Stimulated activated CD4-positive, alpha-beta T cell treated with anti-CD3 and anti-CD28 coated beads, Interleukin-4, amount 100 ng/mL, for 1 hour (primary cell): ENCODE data around the gene GAMT.

Experiments
- DNase-seq: peaks from one replicate; pipeline ENCODE4 v3.0.0-alpha.2; 2020

Gene GAMT

DNA sequence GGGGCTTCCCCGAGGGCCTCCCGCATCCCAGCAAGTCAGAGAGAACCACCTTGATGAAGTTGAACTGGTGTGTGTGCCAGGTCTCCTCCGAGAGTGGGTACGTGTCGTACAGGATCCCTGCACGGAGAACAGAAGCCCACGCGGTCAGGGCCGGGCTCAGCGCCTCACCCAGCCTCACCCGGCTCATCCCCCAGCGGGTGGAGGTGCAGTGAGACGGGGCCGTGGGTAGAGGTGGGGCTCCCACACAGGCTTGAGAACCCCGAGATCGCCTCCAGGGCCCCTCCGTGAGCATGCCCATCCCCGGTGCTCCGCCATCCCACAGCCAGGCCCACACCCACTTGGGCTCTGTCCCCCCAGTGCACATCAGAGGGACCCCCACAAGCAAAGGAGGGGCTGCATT lies 2.3 kb downstream of the GAMT start:
- no peak for DNase-seq

DNA sequence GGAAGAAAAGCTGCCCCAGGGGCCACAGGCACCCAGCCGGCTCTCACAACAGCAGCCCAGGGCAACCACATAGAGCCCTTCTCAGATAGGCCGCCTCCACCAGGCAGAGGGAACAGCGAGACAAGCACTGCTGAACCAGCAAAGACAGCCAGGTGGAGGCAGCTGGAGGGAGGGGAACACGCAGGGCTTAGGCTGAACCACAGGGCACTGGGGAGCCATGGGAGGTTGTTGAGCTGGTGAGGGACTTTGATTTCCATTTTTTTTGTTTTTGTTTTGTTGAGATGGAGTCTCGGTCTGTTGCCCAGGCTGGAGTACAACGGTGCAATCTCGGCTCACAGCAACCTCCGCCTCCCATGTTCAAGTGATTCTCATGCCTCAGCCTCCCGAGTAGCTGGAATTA lies 3.5 kb downstream of the GAMT start:
- no peak for DNase-seq

GRCh38 chr19:1396768-1397679 lies 4.3 kb downstream of the GAMT start:
- no peak for DNase-seq

DNA sequence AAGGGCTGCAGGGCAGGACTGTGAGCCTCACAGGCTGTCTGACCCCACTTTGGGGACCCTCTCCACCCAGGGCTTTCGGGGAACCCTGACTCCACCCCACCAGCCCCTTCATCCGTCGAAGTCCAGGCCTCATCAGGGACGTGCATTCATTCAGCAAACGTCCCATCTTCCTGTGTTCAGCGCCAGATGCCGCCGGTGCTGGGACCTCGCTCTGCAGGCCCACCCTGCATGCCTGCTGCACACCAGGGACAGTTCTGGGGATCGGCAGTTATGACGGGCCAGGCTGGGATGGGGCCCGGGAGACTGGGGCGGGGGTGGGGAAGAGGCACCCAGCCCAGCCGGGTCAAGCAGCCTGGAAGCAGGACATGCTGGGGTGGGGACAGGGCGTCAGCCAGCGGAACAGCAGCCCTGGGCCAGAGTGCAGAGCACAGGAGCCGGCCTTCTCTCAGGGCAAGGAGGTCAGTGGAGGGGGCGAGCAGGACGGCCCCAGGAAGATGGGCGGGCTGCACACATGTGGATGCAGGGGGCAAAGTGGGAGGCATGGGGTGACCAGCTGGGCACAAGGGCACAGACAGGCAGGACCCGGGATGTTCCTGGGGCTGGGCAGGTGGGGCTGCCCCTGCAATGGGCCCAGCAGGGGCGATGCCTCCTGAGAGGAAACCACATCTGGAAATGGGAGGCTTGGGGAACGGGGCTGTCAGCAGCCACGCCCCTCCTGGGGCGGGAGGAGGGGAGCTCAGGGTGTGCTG lies 5.1 kb downstream of the GAMT start:
- no peak for DNase-seq

GRCh38 chr19:1395194-1396018 lies 5.9 kb downstream of the GAMT start:
- DNase-seq, result no peak

GRCh38 chr19:1394252-1395193 lies 6.8 kb downstream of the GAMT start:
- DNase-seq, result no peak

- no peak for DNase-seq
These were observed 7.5 kb downstream of the GAMT start for GRCh38 chr19:1393841-1394240.

DNA sequence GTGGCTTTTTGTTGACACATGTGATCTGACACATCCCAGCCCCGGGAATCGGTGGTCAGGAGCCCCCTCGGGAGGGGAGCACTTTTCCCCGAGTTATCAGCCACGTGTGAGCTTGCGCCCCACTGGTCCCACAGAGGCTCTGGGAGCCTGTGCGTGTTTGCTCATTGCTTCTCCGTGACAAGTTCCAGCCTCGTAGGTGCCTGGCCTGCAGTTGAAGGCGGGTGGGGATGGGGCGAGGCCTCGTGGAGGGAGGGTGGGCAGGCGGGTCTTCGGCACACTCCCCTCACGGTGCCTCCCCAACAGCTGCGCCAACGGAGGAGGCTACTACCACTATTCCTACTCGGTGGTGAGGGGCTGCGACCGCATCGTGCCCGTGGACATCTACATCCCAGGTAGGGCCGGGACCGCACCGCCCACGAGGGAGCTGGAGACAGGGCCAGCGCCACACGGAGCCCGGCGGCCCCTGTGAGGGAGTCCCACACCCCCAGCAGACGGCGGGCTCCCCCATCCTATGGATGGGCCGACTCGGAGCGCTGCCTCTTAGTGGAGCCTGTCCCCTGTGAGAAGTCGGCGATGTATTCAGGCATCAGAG lies 8.3 kb downstream of the GAMT start:
- no peak for DNase-seq

- DNase-seq, result no peak
These were observed 8.9 kb downstream of the GAMT start for GRCh38 chr19:1392407-1392806.

DNA sequence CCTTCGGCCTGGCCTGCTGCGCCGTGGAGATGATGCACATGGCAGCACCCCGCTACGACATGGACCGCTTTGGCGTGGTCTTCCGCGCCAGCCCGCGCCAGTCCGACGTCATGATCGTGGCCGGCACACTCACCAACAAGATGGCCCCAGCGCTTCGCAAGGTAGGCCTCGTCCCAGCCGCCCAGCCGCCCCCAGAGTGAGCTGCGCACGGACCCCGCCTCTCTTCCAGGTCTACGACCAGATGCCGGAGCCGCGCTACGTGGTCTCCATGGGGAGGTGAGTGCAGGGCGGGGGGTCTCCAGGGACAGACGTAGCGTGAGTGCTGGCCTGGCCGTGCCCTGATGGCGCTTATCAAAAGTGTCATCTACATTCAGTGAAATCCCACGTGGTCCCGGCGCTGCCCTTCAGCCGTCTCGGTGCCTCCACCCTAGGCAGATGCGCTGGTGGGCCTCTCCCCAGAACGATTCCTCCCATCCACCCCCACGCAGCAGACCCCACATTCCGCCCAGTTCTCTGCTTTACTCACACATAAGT lies 10.4 kb downstream of the GAMT start:
- DNase-seq, result no peak

DNA sequence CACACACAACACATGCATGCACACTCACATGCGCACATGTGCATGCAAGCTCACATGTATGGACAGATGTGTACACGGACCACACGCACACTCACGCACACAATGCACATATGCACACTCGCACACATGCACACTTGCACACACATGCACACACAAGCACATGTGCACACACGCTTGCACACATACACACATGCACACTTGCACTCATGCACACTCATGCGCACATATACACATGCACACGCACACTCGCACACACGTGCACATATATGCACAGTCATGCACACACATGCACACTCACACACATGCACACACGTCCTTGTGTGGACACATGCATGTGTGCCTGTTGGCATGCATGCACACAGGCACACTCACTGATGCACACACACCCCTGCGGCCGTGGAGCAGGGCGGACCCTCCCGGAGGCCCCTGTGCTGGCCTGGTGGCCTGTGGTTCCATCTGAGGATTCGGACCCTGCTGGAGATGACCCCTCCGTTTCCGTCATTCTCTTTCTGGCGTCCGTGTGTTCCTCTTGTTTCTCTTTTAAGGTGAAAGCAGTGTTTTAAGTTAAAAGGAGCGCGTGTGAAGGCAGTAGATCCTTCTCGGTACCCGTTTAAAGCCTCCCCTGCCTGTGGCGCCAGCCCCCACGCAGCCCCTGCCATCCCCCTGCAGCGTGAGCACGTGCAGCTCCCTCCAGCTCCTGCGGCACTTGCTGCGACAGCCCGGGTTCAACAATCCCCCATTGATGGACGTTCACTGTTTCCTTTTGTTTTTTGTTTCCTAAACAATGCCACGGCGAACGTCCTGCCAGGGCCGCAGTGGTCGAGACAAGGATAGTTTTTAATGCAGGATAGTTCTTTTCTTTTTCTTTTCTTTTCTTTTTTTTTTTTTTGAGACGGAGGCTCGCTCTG lies 12.1 kb downstream of the GAMT start:
- DNase-seq, result no peak

- DNase-seq, result no peak
These were observed 12.7 kb downstream of the GAMT start for GRCh38 chr19:1388637-1389026.

DNA sequence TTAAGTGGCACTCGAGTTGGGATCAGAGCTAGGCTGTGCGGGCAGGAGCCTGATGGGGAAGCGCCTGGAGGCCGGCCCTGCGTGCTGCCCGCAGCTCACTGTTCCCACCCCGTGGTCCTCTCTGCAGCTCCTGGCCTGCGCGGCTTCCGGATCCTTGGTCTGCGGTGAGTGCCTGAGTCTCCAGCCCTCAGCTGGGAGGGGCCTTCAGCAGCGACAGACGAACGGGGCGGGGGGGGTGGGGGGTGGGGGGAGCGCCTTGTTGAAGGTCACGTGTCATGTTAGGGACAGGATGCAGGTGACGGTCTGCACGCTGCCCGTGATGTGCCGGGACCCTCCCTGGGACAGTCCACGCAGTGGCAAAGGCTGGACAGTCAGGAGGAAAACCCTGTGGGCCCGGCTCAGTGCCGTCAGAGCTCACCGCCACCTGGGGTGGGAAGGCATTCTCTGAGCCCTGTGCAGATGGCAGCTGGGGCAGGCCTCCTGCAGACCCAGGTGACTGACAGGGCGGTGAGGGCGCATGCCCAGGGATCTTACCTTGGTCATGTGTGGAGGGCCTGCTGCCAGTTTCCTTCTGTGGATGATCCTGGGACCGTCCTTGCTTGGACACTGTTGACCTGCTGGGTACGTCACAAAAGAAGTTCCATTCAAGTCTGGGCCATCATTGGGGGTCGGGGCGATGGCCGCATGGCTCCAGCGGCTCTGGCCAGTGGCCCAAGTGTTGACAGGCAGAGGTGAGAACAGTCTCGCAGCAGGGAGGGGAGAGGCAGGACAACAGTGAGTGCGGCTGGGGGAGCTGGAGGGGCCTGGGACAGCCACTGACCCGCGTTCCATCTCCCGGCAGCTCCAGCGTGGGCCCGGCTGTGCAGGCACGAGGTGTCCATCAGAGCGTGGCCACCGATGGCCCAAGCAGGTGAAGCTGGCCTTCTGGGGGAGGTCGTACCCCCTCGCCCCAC lies 13.4 kb downstream of the GAMT start:
- no peak for DNase-seq

DNA sequence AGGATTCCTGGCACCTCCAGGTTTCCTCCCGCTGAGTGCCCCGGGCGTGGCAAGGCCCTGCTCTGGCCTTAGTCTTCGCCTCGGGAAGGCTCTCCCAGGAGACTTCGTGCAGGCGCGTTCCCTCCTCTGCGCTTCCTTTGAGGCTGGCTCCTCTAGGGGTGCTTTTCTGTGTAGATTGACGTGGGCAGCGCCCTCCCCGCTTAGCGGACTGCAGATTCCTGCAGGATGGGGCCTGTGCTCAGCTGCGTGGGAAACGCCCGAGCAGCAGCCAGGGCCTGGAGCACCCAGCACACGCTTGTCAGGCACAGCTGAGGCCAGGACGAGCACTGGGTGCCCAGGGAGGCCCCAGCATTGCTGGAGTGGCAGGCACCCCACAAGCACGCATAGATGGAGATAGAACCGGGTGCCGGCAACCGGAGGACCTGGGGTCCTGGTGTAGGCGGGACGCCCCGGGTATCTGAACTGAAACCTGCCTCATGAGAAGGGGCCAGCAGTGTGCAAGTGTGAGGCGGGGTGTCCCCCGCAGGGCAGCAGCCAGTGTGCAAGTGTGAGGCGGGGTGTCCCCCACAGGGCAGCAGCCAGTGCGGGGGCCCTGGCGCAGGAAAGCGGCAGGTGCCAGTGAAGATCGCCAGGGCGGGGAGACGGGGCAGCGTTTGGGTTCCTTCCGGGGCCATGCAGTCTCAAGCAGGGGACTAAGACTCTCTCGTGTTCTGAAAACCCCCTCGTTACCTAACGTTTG lies 14.2 kb downstream of the GAMT start:
- no peak for DNase-seq

- DNase-seq, result no peak
These were observed 15.5 kb downstream of the GAMT start for GRCh38 chr19:1385816-1386215.

DNA sequence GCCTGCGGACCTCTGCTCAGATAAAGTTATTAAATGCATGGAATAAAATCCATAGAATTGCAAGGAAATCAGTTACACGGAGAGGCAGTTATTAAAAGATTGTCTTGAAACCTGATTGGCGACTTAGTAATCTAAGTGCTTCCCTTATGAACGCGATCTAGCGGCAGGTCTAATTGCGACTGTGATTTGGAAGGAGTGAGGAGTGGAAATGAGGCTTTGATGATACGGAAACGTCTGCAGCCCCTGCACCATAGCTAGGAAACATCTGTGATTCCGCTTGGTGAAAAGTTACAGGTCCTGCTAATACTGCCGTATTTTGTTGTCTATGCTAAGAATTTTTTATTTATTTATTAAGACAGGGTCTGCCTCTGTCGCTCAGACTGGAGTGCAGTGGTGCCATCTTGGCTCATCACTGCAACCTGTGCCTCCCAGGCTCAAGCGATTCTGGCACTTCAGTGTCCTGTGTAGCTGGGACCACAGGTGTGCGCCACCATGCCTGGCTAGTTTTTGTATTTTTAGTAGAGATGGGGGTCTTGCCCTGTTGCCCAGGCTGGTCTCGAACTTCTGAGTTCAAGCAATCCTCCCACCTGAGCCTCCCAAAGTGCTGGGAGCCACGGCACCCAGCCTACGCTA lies 16.7 kb downstream of the GAMT start:
- no peak for DNase-seq

GRCh38 chr19:1384085-1384462 lies 17.3 kb downstream of the GAMT start:
- DNase-seq, result no peak
